GM19240 (cell line): ENCODE measurements around the gene DNAH10.
"Not testable (repeated sequence)": the region's sequence is repeated elsewhere in the genome, so short reads cannot be mapped to it uniquely, and the experiment has no call there.

Source experiments
- DNase-seq: peaks from one replicate; pipeline ENCODE4 v3.0.0; 2011; ENCODE audit warnings: low spot score; ENCODE audit not compliant: insufficient read length

The DNAH10 gene

DNA sequence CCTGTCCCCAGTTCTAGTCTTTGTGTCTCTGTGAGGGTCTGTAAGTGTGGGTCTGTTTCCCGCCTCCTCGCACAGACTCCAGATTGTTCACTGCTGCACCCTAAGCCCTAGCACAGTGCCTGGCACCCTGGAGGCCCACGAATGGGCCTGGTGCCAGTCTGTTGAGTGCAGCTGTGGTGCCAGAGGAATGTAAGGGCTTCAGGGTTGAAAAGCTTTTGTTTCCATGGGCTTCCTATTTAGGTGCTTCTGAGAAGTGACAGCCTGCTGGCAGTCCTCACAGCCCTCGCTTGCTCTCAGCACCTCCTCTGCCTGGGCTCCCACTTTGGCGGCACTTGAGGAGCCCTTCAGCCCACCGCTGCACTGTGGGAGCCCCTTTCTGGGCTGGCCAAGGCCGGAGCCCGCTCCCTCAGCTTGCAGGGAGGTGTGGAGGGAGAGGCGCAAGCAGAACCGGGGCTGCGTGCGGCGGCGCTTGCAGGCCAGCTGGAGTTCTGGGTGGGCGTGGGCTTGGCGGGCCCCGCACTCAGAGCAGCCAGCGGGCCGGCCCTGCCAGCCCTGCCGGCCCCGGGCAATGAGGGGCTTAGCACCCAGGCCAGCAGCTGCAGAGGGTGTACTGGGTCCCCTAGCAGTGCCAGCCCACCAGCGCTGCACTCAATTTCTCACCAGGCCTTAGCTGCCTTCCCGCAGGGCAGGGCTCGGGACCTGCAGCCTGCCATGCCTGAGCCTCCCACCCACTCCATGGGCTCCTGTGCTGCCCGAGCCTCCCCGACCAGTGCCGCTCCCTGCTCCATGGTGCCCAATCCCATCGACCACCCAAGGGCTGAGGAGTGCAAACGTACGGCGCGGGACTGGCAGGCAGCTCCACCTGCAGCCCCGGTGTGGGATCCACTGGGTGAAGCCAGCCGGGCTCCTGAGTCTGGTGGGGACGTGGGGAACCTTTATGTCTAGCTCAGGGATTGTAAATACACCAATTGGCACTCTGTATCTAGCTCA is 184.7 kb downstream of the DNAH10 start:
- not testable (repeated sequence) for DNase-seq

DNA sequence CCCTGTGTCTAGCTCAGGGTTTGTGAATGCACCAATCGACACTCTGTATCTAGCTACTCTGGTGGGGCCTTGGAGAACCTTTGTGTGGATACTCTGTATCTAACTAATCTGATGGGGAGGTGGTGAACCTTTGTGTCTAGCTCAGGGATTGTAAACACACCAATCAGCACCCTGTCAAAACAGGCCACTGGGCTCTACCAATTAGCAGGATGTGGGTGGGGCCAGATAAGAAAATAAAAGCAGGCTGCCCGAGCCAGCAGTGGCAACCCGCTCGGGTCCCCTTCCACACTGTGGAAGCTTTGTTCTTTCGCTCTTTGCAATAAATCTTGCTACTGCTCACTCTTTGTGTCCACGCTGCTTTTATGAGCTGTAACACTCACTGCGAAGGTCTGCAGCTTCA is 185.4 kb downstream of the DNAH10 start:
- DNase-seq = not testable (repeated sequence)

DNA sequence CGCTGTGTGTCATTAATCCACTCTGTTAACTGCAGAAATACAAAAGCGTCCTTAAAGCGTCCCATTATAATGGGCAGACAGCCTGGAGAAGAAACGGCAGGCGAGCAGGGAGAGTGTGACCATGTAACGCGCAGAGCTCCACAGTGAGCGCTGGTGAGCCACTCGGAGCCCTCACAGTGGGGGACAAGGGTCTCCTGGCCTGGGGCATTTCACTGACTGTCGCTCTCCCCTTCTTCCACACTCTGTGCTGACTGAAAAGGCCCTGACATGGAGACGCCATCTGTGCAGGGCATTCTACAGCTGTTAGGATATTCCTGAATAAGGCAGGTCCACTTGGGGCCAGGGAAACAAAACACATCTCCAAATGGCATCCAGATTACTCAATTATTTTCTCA is 186.3 kb downstream of the DNAH10 start:
- no peak for DNase-seq

DNA sequence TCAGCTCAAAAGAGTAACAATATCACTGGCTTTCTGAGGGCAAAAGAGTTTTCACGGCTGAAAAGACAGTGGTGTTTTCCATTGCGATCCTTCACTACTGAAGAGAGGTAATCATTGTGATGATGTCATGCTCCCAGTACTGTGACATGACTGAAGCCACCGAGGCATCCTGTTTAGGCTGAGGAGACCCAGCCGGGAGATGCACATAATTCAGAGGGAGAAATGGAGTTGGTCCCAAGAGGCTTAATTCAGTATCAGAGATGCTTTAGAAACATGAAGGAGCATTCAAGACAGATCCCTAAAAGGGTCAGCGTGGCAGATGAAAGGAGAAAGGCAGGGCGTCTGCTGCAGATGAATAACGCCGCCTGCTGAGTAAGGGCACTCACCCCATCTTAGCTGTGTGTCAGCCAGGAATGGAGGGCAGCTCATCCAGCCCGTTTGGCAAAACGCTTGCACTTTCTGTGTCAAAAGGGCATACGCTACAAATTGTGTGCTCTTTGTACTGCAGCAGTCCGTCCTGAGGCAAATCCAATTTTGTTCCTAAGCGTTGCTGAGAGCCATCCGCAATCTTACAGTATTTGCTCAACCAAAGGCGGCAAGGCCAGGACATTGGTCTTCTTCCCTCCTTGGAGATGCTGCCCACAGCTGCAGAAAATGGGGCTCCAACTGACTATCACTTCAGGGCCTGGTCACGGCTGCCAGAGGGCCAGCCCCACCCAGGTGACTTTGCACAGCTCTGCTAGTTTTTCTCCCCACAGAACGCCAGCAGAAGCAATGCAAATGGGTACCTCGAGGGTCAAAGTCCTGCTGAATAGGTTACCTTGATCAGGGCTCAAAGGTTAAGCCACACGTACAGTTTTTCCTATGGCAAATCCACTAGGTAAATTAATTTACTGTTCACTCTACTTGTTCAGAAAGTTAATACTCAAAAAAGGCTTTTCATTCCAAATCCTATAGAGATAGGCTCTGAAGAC is 187.0 kb downstream of the DNAH10 start:
- no peak for DNase-seq

DNA sequence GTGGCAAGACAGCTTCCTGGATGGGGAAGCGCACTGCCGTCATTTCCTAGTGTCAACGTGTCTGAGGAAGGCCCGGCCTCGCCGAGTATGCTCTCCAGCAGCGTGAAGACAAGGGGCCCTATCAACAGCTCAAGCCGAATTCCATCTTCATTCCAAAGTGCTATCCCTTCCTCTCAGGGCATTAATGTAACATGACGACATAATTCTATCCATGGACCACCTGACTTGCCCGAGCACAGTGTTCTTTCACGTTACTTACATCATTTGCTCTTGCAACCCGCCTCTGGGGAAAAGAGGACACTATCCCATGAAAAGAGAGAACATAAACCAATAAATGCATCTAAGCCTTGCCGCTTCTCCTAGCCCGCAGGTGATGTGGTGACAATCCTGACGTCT is 187.7 kb downstream of the DNAH10 start:
- DNase-seq = no peak

DNA sequence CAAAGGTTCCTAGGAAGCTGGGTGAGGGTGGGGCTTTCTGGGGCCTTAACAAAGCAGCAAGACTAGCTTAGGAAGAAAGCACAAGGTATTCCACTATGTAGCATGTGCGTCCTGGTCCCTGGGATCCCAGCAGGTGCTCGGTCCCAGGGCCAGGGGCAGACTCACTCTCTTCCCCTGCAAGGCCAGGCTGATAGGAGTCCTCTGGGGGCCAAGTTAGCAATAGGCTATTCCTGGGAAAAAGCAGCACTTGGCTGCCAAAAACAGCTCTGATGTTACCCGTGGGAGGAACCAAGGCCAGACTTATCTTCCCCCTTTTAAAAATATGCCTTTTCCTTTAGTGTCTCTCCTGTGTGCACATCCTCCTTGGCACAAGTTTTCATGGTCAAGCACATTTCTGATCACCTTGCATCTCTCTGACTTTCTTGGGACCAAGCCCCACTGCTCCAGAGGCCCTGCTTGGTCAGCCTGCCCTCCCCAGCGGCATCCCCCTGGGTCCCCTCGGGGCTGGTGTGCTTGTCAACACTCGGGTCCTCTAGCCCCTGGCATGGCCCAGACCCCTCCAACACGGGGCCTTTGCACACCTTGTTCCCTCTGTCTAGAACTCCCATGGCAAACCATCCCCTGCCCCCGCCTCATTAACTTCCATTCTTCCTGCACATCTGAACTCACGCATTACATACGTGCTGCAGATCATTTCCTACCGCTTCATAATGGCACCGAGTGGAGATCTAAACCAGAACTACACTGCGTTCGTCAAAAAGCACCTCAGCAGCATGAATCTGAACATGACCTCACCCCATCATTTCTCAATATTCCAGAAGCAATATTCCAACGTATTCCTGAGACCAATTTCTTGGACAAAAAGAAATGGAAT is 188.6 kb downstream of the DNAH10 start:
- DNase-seq = no peak

DNA sequence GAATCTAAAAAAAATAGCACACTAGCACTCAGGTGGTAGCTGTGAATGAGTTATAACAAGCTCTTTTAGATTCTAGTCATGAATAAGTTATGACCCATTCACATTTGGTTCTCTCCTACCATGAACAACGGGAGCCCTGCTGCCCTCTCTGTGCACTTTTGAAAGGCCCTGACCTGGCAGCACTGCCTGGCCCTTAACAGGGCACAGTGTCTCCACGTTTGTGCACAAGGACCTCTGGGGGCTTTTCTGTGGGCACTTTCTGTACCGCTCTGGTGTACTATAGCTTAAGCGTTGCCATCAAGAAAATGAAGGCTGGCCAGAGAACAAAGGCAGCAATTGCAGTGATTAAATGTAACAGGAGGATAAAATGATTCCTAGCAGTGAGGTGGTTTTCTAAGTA is 189.4 kb downstream of the DNAH10 start:
- DNase-seq = no peak

DNA sequence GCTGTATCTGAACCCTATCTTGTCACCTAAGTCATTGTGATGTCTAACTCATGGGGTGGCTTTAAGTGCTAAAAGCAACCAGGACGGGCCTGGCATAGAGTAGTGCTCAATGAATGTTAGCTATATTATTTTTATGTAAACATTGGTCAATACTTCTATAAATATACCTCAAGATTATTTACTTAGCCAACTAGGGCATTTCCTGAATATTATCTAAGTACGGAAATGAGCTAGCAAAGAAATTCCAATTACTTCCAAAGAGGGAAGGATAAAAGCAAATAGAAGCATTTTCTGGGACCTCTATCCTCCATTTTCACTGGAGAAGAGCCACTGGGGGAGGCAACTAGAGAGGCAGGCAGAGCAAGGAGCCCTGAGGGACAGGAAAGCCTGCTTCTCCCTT is 189.9 kb downstream of the DNAH10 start:
- DNase-seq = no peak

DNA sequence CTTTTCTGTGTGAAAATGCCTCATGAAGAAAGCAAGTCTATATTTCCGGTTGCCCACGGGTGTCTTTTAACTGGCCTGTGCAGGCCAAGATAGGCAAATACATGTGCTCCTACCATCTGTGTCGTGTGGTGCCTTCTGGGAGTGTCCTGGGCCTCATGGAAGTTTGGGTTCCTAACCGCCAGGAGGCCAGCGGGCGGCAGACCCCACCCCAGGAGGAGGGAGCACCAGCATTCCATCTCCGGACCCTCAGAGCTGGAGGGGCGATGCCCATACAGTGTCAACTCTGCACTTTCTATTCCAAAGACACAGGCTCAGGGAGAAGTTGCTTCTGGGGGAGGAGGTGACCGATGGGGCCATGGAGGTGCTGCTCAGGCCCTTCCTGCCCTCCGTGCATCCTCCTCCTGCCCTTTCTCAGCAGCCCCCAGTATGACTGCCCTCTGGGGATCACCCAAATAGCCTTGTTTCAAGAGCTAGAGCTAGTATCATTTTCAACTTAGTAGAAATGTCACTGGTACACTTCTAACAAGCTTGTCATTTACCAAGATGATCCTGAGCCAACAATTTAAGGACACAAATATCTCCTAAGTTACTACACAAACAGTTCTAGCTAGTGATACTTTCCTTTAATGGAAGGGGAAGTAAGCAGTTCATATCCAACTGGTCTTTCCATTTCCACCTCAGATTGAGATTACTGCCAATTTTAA is 192.7 kb downstream of the DNAH10 start:
- no peak for DNase-seq

DNA sequence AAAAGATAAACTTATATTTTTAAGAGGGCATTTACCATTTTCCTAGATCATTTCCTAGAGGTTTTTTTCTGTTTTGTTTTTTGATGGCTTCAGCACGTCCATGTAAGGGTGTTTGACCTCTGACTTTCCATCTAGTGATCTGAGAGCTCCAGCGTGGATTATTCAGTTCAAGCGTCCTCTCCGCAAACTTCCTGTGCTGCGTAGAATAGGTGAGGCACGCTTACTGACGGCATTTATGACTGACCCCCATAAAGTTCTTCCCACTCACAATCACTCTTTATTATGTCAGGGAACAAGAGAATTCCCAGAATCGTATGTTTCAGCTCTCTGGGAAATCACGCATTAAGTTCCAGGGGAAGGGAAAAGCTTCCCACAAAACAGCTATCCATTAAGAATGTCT is 194.1 kb downstream of the DNAH10 start:
- no peak for DNase-seq

DNA sequence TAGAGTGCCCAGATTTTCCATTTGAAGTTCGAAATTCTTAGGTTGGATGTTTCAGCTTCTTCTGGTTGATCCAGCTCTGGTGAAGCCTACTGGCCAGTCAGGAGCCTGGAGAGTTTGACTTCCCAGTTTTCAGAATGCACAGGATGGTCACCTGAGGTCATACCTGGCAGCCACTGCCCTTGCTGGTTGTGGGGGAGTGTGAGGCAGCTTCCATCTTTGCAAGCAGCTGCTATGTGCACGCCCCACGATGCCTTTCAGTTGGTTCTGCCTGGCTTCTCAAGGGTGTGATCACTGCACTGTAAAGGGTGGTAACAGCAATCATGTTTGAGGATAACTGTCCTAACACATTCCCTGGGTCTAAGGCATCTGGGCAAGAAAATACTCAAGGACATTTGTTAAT is 195.1 kb downstream of the DNAH10 start:
- DNase-seq = no peak

DNA sequence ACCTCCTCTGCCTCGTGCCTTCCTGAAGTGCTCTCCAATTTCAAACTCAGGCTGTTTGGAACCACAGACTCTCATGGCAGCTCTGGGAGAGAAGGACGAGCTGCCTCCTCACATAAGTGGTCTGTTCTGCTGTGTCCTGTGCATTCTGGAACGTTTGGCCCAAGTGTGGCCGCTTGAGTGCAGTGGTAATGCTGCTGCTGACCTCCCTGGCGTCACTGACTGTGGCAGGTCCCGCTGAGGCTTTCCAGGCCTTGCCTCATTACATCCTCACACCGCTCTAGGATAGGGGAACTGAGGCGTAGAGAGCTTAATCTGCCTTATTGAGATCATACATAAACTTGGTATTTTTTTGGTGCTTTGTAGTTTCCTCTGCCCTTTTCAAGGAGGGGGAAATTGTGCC is 196.4 kb downstream of the DNAH10 start:
- DNase-seq = no peak

DNA sequence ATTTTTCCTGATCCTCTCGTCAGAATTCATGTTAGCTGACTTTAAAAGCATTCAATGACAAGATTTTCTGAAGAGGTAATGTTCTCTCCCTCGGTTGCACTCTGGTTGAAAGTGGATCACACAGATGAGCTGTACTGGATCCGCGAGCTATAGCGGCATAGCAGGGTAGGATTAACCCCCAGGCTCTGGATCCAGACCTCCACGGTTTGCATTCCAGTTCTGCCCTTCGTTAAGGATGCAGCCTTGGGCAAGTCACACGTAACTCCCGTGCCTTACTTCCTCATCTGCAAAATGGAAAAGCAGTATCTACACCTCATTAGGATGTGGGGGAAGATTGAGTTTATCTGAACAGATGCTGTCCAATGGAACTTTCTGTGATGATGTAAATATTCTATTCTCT is 196.8 kb downstream of the DNAH10 start:
- no peak for DNase-seq

DNA sequence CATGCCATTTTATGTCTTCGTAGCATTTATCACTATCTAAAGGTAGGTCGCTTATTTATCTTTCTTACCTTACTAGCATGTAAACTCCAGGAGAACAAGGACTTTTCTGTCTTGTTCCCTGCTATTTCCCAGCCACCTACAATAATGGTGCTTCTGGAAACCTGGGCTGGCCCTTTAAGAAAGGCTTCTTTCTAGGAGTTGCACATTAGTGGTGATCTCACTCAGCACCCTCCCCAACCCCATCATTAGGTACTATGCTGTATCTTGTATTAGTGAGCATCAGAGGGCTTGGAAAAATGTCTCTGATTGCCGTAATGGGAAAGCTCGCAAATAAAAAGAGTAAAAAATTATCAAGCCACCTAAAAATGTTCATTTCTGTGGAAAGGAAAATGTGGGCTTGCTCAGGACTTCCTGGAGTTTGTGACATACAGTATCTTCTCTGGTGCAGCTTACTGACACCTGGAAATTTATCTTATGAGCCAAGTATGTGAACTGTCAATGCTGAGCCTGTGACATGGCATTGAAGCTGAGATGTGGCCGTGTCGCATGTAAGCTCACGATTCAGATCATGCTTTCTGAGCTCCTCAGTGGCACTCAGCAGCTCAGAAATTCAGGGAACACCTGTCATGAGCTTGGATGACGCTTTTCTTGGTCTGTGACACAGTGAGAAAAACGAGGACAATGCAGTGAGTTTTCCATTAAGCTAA is 198.1 kb downstream of the DNAH10 start:
- DNase-seq = no peak

DNA sequence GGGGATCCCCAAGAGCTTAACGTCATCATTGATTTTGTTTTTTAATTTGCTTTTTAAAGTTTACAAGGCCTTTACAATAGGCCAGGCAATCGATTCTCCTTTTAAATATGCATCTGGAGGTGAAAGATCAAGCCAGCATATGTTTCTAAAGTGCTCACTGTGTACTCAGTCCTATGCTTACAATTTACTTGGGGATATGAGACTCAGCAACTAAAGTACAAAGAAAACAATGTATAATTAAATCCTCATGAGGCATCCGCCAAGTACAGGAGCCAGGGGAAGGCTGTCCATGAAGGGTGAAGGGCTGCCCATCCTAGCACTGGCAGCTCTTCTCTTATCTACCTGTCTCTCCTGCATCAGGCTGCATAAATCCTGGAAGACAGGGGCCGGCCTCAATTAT is 198.8 kb downstream of the DNAH10 start:
- DNase-seq = no peak

DNA sequence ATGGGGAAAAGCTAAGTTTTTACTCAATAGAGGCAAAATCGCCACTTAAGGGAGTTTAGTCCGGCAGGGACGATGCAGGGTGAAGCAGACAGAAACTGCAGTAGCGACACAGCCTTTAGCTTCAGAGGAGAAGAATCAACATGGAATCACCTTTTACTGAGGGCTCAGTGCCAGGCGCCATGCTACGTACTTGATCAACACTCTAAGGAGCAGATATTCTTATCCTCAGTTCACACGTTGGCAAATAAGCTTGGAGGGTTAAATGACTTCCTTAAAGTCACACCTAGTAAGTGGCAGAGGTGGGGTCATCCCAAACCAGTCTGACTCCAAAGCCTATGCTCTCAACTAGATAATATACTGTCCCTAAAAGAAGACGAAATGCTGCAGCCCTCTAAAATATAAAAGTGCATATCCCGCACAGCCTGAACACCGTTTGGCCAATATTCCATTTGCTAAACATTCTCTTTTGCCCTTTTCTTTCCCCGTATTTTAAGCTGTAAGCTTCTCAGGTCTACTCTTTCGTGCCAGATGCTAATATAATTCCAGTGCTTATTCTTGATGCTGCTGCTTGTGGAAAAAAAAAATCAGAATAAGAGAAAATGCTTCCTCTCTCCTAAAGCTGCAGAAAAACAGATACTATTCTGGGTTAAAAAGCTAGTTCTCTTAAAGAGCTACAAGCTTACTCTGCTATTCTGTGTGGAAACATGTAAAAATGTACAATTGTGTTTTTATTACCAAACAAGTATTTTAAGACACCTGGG is 199.7 kb downstream of the DNAH10 start:
- DNase-seq = no peak

DNA sequence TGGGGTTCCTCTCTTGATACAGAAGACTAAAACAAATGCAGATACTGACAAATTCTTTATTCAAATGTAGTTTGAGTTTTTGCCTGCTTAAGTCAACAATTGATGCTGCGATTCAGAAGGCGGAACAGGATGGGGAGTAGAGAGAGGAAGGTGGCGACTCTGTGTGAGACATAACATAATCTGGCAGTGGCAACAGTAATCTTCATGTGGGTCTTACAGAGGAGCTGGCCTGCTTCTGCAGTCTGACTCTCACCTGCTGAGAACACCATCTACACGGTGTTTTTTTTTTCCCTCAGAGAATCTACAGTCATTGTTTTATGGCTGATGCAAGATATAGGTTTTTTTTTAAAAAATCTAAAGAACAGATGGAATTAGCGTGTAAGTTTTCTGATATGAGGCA is 200.4 kb downstream of the DNAH10 start:
- no peak for DNase-seq

DNA sequence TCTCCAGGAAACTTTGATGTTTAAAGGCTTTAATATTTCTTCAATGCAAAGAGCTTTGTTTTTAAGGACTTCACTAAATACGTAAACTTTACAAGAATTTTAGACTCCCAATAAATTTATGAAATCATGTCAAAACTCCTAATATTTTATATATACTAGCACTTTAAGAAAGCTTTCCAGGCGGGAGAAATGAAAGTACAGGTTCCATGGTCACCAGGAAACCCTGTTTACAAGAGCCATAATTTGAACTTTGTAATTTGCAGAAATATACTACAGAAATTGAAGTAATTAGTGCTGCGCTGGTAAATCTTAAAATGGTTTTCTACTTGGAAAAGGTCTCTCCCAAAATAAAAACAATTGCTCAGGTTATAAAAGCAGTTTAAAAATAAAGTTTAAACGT is 201.7 kb downstream of the DNAH10 start:
- no peak for DNase-seq

DNA sequence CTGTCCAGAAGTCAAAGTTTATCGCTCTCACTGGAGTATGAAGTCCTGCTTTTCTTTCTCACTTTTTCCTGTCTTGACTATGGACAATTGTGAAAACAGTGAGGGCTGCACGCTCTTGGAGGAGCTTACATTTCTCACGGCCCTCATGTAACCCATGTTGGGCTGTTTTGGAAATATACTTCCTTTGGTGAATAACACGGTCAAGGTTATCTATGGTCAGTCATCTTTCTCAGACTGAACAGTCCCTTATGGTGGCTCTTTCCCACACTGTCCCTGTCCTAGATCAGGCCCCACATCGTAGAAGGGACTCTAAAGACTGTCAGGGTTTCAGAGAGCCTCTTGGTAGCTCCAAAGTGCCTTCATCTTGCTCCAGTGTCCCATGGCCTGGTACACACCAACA is 203.3 kb downstream of the DNAH10 start:
- no peak for DNase-seq
